Natural killer cell (primary cell): ENCODE measurements around the gene STK32B. TPM values are rescaled to one million over a fixed set of nuclear protein-coding genes. Genes with fewer than 3 reads are reported as not detected.
A peak's percentile ranks its signal among the peaks of the same experiment; 100 is the strongest.

ENCODE experiments used
- ATAC-seq, 3 donors: fragments of 150-1000 bp in 2 of 3; fragments of 200-7000 bp in 1 of 3; cut with Tn5 transposase; 1 replicate in 1 of 3; 2 replicates in 2 of 3; pipeline ENCODE4 v1.10.0; 2021; ENCODE audit warnings: mild to moderate bottlenecking in 2 of 3, moderate library complexity in 2 of 3
- DNase-seq, 2 donors: peaks; one replicate each; pipeline versions ENCODE4 v3.0.0 to v3.0.0-alpha.2; 2013 to 2021; ENCODE audit warnings: mixed read lengths in 1 of 2
- H3K27ac ChIP-seq: one replicate; pipeline ENCODE4 v1.5.1; 2013; ENCODE audit warnings: mild to moderate bottlenecking, low read length
- H3K27me3 ChIP-seq: one replicate; pipeline ENCODE4 v1.6.1; 2013; ENCODE audit warnings: low read length; ENCODE audit not compliant: control insufficient read depth, insufficient read depth
- H3K36me3 ChIP-seq: one replicate; pipeline ENCODE4 v1.6.1; 2013; ENCODE audit warnings: low read length; ENCODE audit not compliant: control insufficient read depth, insufficient read depth
- H3K4me1 ChIP-seq: one replicate; pipeline ENCODE4 v1.6.1; 2013; ENCODE audit warnings: low read length; ENCODE audit not compliant: control insufficient read depth, insufficient read depth
- H3K4me3 ChIP-seq: one replicate; pipeline ENCODE4 v1.5.1; 2013; ENCODE audit warnings: low read length
- H3K9me3 ChIP-seq: one replicate; pipeline ENCODE4 v1.6.1; 2013; ENCODE audit warnings: low read length; ENCODE audit not compliant: control insufficient read depth, insufficient read depth
- H3K27ac Mint-ChIP-seq, 2 donors: one replicate each; pipeline ENCODE4 v1.8.0; 2022; ENCODE audit warnings: mild to moderate bottlenecking in 2 of 2, mixed read lengths in 2 of 2, moderate library complexity in 1 of 2
- H3K27me3 Mint-ChIP-seq, 2 donors: one replicate each; pipeline ENCODE4 v1.8.0; 2022; ENCODE audit warnings: low read depth in 2 of 2, mixed read lengths in 2 of 2
- H3K36me3 Mint-ChIP-seq: one replicate; pipeline ENCODE4 v1.8.0; 2022; ENCODE audit warnings: mixed read lengths
- H3K4me1 Mint-ChIP-seq, 2 donors: one replicate each; pipeline ENCODE4 v1.8.0; 2022; ENCODE audit warnings: mixed read lengths in 2 of 2
- H3K4me3 Mint-ChIP-seq: one replicate; pipeline ENCODE4 v1.8.0; 2022; ENCODE audit warnings: mild to moderate bottlenecking, moderate library complexity, mixed read lengths
- H3K9me3 Mint-ChIP-seq, 2 donors: one replicate each; pipeline ENCODE4 v1.8.0; 2022; ENCODE audit warnings: mixed read lengths in 2 of 2
- WGBS: methylation state at CpG from one replicate; pipeline ENCODE4 v1.1.7; 2013; ENCODE audit warnings: missing lambda C conversion rate; ENCODE audit not compliant: insufficient coverage; 5-methylcytosine and 5-hydroxymethylcytosine counted together
- intact Hi-C: fragments of 100-400 bp; cut with micrococcal nuclease; formaldehyde crosslinking; loops from one replicate; pipeline ENCODE4 v1.14.2; 2022
- total RNA-seq, 4 donors: library from RNA; stranded (reverse); fragments of 120-200 nt in 1 of 4; gene quantifications; one replicate each; pipeline versions ENCODE4 v1.2.3 to v1.2.4, GENCODE V29; 2013 to 2022
- TF ChIP-seq, protein P1 (sequence below): fragments of 200-600 bp; IDR thresholded peaks from one replicate; pipeline ENCODE4 v1.8.0; 2022; ENCODE audit warnings: antibody characterized with exemption

The STK32B gene
- total RNA-seq, 3 donors from 2014 or later (not counting 1 experiment from before 2014, with no cell fraction given), result 0.32 to 0.33 TPM; not detected in 1

DNA sequence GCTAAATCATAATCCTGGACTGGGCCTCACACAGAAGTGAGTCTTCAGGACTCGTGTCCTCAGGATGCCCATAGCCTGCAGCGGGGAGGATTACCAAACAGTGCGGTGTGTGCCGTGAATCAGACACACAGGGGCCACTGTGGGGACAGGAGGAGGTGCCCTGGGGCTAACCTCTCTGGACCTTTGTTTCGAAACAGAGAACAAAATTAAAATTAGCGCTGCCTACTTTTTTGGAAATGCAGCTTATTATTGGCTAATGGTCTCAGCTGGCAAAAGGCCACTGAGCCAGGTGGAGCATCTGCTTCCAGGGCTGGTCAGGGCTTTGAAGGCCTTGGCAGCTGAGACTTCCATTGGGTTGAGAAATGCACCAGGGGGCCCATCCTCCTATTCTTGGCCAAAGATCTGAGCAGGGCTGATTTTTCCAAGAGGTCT lies 420.9 kb downstream of the STK32B start:
- Mint-ChIP-seq H3K27me3 (no peaks in the 10 kb centered on the region), H3K4me1 (no peaks in the 10 kb centered on the region), H3K9me3 (no peaks in the 10 kb centered on the region), H3K4me3 (no peak overlapping the region), H3K36me3 (no peaks in the 10 kb centered on the region), H3K27ac (no peak overlapping the region)
- no peaks in the 10 kb centered on the region for H3K9me3 ChIP-seq
- no peaks in the 10 kb centered on the region for H3K36me3 ChIP-seq
- no peak overlapping the region for H3K27ac ChIP-seq
- intact Hi-C loops, result no loop called here
- WGBS, result 91% methylated on average over 6 of the region's 6 CpGs
- no peak overlapping the region for H3K4me3 ChIP-seq
- DNase-seq, result no peak
- TF ChIP-seq, protein P1, sequence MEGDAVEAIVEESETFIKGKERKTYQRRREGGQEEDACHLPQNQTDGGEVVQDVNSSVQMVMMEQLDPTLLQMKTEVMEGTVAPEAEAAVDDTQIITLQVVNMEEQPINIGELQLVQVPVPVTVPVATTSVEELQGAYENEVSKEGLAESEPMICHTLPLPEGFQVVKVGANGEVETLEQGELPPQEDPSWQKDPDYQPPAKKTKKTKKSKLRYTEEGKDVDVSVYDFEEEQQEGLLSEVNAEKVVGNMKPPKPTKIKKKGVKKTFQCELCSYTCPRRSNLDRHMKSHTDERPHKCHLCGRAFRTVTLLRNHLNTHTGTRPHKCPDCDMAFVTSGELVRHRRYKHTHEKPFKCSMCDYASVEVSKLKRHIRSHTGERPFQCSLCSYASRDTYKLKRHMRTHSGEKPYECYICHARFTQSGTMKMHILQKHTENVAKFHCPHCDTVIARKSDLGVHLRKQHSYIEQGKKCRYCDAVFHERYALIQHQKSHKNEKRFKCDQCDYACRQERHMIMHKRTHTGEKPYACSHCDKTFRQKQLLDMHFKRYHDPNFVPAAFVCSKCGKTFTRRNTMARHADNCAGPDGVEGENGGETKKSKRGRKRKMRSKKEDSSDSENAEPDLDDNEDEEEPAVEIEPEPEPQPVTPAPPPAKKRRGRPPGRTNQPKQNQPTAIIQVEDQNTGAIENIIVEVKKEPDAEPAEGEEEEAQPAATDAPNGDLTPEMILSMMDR, result no peak
- no peaks in the 10 kb centered on the region for H3K27me3 ChIP-seq
- H3K4me1 ChIP-seq, result no peaks in the 10 kb centered on the region
- no peak for ATAC-seq

DNA sequence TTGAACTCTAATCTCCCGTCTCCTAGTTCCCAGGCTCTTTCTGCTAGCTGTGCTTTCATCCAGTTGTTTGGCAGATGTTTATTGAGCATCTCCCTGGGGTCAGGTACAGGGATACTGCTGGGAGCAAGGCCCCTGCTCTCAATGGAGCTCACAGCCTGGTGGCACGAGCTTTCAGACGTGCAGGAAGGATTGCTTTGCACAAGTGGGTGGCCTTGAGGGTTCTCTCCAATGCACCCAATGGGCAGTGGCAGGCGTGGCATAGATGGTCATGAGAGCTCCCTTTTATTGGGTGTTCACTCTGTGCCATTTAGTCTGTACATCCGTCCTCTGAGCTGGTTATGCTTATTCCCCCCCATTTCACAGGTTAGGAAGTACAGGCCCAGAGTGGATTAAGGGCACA lies 421.8 kb downstream of the STK32B start:
- no peaks in the 10 kb centered on the region for H3K4me1 Mint-ChIP-seq
- ATAC-seq, result no peak
- no peak overlapping the region for H3K4me3 Mint-ChIP-seq
- 88% methylated on average over 5 of the region's 5 CpGs for WGBS
- H3K9me3 ChIP-seq, result no peaks in the 10 kb centered on the region
- DNase-seq, result no peak
- no peak overlapping the region for H3K27ac Mint-ChIP-seq
- H3K4me3 ChIP-seq, result no peak overlapping the region
- H3K4me1 ChIP-seq, result no peaks in the 10 kb centered on the region
- H3K36me3 ChIP-seq, result no peaks in the 10 kb centered on the region
- H3K36me3 Mint-ChIP-seq, result no peaks in the 10 kb centered on the region
- TF ChIP-seq, protein P1, result no peak
- H3K27me3 Mint-ChIP-seq, result no peaks in the 10 kb centered on the region
- intact Hi-C loops, result no loop called here
- no peak overlapping the region for H3K27ac ChIP-seq
- H3K27me3 ChIP-seq, result no peaks in the 10 kb centered on the region
- H3K9me3 Mint-ChIP-seq, result no peaks in the 10 kb centered on the region

- Mint-ChIP-seq H3K4me1 (no peaks in the 10 kb centered on the region), H3K4me3 (no peak overlapping the region), H3K27me3 (no peaks in the 10 kb centered on the region), H3K27ac (no peak overlapping the region), H3K9me3 (no peaks in the 10 kb centered on the region), H3K36me3 (no peaks in the 10 kb centered on the region)
- TF ChIP-seq, protein P1, result no peak
- no peak for DNase-seq
- H3K27me3 ChIP-seq, result no peaks in the 10 kb centered on the region
- H3K36me3 ChIP-seq, result no peaks in the 10 kb centered on the region
- ATAC-seq, result no peak
- no peaks in the 10 kb centered on the region for H3K9me3 ChIP-seq
- H3K4me3 ChIP-seq, result no peak overlapping the region
- H3K27ac ChIP-seq, result no peak overlapping the region
- no peaks in the 10 kb centered on the region for H3K4me1 ChIP-seq
- intact Hi-C loops, result no loop called here
- 91% methylated on average over 9 of the region's 9 CpGs for WGBS
Observed at GRCh38 chr4:5474756-5475155, 423.5 kb downstream of the STK32B start.

- no peaks in the 10 kb centered on the region for H3K4me1 ChIP-seq
- ATAC-seq, result peak in 1 of 3 donors; percentile 24
- H3K27me3 ChIP-seq, result no peaks in the 10 kb centered on the region
- Mint-ChIP-seq H3K4me1 (no peaks in the 10 kb centered on the region), H3K27me3 (no peaks in the 10 kb centered on the region), H3K9me3 (peaks cover 0 to 2% of the 10 kb centered on the region in 2 donors), H3K36me3 (no peaks in the 10 kb centered on the region), H3K4me3 (no peak overlapping the region), H3K27ac (no peak overlapping the region)
- intact Hi-C loops, result no loop called here
- no peak overlapping the region for H3K27ac ChIP-seq
- H3K36me3 ChIP-seq, result no peaks in the 10 kb centered on the region
- TF ChIP-seq, protein P1, result no peak
- H3K9me3 ChIP-seq, result no peaks in the 10 kb centered on the region
- no peak for DNase-seq
- no peak overlapping the region for H3K4me3 ChIP-seq
- WGBS, result 86% methylated on average over 8 of the region's 8 CpGs
Observed at GRCh38 chr4:5477613-5478012, 426.3 kb downstream of the STK32B start.
